Activated T-helper 1 cell treated with Interleukin-2 at 50 U/mL for 16 hours (primary cell): Measurements from ENCODE around the gene RTF1.
"Not testable (repeated sequence)": the region's sequence is repeated elsewhere in the genome, so short reads cannot be mapped to it uniquely, and the experiment has no call there.

ENCODE experiments used
- DNase-seq: peaks from one replicate; pipeline ENCODE4 v3.0.0-alpha.2; 2020; ENCODE audit warnings: low read depth

RTF1 gene

DNA sequence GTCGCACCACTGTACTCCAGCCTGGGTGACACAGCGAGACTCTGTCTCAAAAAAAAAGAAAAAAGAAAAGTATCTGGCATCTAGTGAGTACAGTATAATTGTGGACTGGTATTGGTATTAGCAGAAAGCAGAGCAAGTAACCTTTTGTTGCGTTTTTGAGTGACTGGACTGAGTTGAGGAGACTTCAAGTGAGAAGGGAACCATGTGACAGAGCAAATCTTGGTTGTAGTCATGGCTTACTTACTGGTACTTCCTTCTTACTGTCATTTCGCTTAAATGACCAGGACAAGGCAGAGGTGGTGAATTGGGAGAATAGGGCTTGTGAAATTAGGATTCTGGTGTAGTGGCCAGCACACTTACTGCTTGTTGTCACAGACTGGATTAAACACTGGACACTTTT, 20.6 kb downstream of the RTF1 start:
- no peak for DNase-seq

DNA sequence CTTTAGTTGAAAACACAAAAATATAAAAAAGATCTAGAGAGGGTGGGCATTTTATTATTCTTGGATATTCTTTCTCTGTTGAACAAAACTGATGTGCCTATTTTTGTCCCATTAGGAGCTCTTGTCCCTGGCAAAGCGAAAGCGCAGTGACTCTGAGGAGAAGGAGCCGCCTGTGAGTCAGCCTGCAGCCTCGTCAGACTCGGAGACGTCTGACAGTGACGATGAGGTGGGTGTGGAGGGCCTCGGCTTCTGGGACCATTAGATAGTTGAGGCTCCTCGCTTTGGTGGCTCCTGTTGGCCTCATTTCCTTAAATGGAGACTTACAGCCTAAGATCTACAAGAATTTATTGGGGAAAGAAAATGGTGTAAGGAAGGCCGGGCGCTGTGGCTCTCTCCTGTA, 21.3 kb downstream of the RTF1 start:
- DNase-seq, result no peak

DNA sequence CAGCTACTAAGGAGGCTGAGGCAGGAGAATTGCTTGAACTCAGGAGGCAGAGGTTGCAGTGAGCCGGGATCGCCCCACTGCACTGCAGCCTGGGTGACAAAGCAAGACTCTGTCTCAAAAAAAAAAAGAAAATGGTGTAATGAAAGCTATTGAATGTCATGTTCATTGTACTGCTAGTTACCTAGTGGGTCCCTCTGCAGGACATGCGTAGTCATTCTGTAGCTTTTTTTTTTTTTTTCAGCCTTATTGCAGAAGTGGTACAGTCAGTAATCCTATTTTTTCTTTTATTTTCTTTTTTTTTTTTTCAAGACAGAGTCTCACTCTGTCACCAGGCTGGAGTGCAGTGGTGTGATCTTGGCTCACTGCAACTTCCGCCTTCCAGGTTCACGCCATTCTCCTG, 21.9 kb downstream of the RTF1 start:
- not testable (repeated sequence) for DNase-seq

DNA sequence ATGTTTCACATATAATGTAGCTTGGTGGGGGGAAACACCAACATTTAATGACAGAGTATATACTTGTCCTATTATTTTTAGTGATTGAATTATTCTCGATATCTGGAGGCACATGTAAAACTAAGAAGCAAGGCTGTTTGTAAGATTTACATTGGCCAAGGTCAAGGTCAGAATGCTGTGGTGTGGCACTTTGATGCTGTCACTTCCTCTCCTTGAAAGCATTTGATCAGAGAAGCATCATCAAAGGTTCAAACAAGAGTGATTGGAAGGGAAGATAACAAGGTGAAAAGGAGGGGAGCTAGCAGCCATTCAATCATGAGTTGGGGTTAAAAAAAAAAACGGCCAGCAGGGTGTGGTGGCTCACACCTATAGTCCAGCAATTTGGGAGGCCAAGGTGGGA, 26.4 kb downstream of the RTF1 start:
- no peak for DNase-seq

DNA sequence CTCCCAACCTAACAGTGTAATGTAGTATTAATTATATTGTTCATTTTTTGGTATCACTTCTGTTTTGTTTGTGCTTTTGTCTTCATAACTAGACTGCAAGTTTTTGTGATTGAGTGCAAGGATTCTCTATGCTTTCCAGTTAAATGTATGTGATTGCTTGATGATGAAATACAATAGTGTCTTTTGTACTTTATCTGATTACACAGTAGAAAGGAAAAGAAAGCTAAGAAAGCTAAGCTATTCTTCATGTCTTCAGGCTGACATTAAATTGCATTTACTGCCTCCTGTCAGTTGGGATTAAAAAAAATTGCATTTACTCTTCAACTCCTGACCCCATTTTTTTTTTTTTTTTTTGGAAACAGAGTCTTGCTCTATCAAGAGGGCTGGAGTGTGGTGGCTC, 28.5 kb downstream of the RTF1 start:
- no peak for DNase-seq

DNA sequence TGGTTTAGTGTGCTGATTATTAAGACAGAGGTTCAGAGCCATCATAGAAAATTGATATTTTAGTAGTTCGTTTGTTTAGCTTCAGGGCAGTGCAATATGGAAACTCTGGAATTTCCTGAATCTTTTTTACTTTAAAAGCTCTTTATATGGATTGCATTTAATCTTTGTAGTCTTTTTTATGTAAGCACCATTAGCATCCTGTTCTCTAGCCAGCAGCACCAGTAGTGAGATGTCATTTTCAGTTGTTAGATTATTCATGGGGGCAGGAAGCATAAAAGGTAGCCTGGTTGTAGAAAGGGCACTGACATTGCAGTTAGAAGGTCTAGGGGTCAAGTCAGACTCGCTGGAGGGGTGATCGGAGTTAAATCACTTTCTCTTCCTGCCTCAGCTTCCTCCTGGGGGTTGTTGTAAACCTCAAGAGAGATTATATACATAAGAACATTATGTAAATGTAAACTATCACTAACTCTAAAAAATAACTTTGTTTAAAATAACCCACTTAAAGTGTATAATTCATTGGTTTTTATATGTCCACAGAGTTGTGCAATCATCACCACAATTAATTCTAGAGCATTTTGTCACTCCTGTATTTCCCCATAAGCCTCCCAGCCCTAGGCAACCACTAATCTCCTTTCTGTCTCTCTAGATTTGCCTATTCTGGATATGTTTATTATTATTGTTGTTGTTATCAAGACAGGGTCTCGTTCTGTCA, 45.3 kb downstream of the RTF1 start:
- DNase-seq, result no peak

DNA sequence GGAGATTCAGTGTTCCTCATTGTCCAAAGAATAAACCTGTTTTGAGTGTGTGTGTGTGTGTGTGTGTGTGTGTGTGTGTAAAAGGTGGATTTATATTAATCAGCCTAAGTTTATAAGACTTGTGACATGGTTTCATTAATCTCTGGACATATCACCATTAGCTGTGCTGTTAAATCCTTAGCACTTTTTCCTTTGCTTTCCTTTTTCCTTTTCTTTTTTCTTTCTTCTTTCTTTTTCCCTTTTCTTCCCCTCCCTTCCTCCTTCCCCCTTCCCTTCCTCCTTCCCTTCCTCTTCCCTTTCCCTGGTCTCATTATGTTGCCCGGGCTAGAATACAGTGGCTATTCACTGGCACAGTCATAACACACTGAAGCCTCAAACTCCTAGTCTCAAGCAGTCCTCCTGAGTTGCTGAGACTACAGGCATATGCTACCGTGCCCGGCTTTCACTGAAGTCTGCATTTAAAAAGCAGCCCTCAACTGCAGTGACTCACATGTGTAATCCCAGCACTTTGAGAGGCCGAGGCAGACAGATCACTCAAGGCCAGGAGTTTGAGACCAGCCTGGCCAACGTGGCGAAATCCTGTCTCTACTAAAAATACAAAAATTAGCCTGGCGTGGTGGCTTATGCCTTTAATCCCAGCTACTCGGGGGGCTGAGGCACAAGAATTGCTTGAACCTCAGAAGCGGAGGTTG, 48.1 kb downstream of the RTF1 start:
- DNase-seq, result no peak

DNA sequence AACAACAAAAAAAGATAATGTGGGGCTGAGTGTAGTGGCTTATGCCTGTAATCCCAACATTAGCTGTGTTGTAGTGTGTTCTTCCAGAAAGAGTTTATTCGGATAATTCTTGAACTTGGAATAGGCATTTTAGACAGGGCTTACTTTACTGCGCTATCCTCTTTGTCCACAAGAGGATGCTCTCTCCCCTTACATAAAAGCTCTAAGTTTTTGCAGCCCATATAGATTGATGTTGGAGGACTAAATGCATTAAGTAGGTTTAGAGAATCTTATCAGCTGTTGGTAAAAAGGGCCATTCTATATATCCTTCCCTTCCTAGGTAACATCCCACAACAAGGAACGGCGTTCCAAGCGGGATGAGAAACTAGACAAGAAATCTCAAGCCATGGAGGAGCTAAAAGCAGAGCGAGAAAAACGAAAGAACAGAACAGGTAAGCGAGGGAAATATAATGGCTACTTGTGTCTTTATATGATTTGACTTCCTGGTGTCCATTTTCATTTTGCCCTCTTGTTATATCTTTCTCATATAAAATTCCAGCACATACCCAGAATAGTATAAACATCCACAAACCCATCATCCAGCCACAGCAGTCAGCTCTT, 49.0 kb downstream of the RTF1 start:
- no peak for DNase-seq

DNA sequence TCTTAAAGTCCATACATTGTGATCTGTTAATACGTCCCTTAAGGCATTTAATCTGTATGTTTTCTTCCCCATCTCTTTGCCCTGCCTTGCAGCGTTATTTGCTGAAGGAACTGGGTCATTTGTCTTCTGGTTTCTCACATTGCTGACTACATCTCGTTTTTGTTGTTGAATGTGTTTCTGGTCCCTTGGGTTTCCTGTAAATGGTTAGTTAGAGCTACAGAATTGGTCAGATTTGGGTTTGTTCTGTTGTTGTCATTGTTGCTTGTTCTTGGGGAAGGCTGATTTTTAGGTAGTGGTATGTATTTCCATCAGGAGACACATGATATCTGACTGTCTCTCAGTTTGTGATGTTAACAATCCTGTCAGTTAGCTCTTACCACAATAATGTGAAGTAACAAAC, 49.8 kb downstream of the RTF1 start:
- no peak for DNase-seq

DNA sequence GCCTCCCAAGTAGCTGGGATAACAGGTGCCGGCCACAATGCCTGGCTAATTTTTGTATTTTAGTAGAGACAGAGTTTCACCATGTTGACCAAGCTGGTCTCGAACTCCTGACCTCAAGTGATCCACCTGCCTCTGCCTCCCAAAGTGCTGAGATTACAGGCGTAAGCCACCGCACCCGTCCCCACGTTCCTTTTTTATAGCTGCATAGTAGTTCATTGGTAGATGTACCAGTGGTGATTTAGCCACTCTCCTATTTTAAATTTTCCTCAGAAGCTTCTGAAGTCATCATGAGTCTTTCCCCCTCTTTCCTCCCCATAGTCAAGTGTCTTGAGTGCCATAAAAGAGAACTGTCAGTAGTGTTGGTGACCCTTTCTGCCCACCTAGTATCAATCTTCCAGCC, 52.7 kb downstream of the RTF1 start:
- not testable (repeated sequence) for DNase-seq

DNA sequence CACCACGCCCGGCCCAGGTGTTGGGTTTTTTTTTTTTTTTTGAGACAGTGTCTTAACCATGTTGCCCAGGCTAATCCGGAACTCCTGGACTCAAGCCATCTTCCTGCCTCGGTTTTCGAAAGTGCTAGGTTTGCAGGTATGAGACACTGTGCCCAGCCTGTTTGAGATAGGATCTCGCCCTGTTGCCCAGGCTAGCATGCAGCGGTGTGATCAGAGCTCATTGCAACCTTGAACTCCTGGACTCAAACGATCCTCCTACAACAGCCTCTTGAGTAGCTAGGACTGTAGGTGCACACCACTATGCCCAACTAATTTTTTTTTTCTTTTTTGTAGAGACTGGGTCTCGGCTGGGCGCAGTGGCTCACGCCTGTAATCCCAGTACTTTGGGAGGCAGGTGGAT, 56.5 kb downstream of the RTF1 start:
- no peak for DNase-seq

DNA sequence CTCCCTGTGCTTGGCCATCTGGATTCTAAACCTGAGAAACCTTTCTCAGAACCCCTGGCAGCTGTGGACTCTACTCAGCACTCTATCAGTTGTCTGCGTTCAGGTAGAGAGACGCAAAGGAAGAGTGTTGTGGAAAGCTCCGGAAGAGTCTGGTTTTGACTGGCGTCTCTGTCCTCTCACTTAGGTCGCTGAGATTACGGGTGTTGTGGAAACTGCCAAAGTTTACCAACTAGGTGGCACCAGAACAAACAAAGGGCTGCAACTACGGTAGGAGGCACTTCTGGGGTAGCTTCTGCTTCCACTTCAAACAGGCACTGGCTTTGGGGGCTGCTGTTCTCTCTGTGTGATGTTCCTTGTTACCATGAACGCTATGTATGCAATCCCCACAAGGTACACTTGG, 57.5 kb downstream of the RTF1 start:
- DNase-seq, result no peak

DNA sequence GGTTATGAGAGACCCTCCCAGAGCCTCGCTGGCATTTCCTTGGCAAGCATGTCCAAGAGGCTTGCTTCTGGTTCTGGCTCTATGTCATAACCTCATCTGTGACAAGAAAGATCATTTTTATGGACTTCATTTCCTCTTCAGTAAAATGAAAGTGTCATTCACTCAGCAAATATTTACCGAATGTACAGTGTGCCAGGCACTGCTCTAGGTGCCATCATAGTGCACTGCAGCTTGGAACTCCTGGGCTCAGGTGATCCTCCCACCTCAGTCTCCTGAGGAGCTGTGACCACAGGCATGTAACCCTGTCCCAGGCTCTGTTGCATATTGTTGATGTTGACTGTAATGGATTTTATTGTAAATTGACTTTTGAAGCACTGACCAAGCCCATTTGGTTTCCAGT, 58.0 kb downstream of the RTF1 start:
- DNase-seq, result no peak

DNA sequence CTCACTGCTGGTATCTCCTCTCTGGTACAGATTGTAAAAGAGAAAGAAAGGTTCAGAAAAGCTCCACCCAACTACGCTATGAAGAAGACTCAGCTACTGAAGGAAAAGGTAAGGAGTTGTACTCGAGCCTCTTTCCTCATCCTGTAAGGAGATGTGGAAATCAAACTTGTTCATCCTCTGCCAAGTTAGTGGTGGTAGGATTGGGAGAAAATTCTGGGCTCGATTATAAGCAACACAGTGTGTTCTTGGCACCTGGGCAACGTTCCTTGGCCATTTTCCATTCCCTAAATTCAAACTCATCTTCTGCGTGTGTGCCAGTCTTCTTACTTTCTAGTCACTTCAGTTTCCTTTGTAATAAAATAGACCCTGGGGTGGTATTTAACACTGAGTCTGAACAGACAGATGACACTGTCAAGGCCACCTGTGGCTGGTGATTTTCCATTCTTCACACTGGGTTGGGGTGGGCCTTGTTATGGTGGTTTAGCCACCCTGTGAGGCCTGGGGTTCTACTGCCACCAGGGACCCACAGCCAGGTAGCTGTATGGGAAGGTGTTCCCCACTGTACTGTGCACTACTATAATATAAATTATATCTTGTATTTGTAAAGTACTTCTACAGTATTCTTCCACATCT, 59.6 kb downstream of the RTF1 start:
- DNase-seq, result no peak

DNA sequence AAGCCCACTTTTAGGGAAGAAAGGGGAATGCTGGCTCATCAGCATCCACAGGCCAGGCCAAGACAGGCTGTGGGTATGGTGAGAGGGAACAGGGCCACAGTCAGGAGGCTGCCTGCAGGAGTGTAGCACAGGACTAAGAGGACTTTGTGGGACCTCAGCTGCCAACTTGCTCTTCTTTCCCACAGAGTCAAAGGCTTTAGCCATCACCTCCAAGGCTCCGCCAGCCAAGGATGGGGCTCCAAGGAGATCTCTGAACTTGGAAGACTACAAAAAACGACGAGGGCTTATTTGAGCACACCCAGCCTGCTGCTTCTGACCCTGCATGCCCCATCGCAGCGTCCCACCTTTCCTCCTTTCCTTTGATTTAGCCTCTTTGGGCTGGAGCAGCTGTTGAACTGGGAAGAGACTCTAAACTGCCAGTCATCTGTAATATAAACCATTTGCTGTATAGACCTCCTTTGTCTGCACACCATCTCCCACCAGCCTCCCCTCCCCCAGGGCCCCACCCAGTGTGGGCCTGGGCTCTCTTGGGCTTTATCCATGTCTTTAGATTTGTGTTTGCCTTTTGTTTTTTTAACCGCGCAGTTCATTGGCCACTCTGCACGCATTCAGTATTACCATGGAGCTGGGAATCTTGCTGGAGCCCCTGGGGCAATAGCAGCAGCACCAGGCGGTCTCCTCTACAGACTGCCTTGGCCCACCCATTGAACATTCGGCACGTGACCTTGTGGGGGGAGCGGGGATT, 63.7 kb downstream of the RTF1 start:
- no peak for DNase-seq

DNA sequence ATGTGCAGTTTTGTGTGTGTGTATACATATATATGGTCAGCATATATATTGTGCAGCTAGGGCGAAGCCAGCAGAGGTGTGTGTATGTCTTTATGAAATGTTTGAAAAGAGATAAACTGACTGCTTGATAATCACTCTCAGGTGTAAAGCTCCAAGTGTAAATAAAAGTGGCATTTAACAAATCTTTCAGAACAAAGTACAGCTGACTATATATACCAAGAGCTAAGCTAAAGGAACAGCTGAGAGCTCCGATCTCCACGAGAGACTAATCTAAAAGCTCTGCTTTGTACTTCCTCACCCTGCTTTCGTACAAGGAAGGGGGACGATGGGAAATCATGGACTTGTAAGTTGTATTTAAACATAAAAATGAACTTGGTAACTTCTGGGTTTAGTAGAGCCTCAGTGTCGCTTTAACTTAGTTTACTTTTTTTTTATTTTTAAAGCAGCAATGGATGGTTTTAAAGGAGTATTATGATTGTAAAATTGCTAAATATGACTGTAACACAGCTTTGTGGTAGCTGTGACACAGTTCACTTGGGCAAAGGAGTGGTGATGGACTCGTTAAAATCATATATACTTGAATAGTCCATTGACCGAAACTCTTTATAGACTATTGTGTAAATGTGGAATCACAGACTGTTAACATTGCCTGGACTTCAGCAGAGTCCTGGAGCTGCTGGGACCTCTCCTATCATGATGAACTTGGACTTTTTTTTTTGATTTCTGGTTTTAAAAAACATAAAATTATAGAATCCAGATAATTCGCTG, 65.4 kb downstream of the RTF1 start:
- no peak for DNase-seq

DNA sequence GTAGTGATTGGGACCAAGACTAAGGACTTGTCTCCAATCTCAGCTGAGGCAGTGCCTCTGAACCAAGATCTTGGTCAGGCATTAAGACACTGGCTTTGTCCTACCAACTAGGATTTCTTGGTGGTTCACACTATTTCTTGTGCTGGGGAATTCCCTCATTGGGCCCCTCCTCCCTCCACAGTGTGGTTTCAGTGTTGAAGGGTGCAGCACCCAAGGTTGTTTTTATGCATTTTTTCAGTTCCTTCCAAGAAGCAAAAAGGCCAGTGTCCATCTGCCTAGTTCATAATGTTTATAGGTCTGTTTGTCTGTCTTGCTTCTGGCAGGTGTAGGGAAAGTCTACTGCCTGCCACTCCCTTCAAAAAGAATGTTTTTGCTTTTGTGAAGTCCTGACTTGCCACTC, 66.2 kb downstream of the RTF1 start:
- no peak for DNase-seq

DNA sequence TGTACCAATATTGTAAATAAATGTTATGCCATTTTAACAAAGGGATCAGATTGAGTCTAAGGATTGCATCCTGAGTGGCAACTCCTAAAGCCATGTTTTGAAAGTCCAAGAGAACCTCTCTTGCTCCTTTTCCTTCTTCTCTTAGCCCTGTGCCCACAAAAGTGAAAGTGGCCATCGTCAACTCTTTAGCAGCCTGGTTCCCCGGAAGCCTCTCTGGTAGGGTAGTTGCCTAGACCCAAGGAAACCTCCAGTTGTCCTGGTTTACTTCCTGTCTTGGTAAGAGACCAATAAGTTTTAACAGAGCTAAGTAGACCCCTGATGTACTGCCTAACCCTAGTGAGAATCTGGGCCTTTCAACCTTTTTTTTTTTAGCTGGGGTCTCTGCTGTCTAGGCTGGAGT, 66.6 kb downstream of the RTF1 start:
- DNase-seq, result no peak

DNA sequence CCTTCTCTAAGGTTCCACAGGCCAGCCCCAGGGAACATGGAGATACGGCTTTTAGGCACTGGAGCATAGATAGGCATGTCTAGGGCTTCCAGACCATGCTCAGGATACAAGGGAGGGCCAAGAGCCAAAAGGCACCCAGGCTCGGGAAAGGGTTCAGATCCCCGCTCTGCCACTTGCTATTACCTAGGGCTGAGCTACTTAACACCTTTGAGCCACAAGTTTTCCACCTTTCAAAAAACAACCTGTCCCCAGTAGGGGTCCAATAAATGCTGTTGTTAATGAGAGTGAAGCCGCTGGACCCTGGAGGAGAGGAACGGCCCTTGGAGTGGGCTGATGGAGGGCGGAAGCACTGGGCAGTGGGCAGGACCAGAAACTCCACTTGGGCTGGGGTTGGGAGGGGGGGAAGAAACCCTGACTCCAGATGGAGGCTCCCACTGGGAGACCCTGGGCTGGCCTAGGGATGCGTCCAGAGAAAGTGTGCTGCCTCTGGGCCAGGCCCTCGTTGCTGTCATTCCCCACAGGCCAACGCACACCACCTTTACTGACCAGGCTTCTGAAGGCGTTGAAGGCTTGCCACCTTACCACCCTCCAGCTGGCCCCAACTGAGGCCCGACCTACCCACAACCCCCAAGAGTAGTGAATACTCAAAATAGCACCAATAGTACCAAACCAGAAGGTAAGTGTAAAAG, 68.2 kb downstream of the RTF1 start:
- no peak for DNase-seq

DNA sequence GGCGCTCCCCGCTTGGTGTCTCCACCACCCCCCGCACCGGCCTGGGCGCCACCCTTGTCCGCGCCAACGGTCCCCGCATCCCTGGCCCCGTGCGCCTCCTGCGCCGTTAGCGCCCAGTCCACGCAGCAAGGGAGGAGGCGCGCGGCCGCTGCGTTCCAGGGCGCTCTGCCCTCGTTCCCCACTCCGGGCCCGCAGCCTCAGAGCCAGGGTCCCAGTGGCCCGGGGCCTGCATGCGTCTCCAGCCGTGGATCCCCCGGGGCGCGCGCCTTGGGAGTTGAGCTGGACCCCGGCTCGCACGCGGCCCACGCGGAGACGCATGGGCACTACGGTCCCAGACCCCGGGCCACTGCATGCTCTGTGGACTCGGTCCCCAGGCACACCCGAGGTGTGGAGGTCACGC, 69.4 kb downstream of the RTF1 start:
- DNase-seq, result no peak

DNA sequence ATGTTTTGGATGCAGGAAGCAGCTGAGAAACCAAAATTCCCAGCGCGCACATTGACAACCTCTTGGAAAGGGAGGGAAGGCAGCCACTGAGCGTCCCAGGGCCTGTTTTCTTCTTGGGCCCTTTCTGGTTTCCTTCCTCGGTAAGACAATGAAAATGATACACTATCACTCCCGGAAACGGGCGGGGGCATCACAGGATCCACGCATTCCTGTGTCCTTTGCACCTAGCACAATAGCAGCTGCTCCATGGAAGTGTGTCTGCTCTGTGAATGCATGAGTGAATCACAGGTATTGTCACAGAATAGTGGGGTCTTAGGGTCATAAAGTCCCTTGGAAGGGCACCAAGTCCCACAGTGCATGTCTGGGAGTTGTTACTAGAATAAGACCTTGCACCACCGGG, 70.5 kb downstream of the RTF1 start:
- DNase-seq, result no peak
